Measurements from ENCODE around the gene SSU72.
"Not testable (repeated sequence)": the region's sequence is repeated elsewhere in the genome, so short reads cannot be mapped to it uniquely, and the experiment has no call there.

The SSU72 gene

GRCh38 chr1:1564268-1564667 lies 10.4 kb downstream of the SSU72 start:
- Histone ChIP-seq H3K27ac (ENCODE audit: low read depth, low read length) (no peak overlapping the region), H3K36me3 (ENCODE audit: insufficient read depth, low read length) (peaks cover 62% of the 10 kb centered on the region), H3K4me3 (ENCODE audit: low read length) (no peak overlapping the region), H3K4me1 (ENCODE audit: insufficient read depth, low read length) (0 out of 2 replicates have a peak, but pooled peaks cover 4% of the 10 kb centered on the region), H3K9ac (ENCODE audit: low read depth, low read length) (no peak overlapping the region), H3K27me3 (ENCODE audit: insufficient read depth, low read length) (no peaks in the 10 kb centered on the region), H3K9me3 (ENCODE audit: insufficient read depth, low read depth, low read length) (no peaks in the 10 kb centered on the region)
- WGBS = 96% methylated on average over 19 of the region's 19 CpGs

GRCh38 chr1:1563688-1564087 lies 11.0 kb downstream of the SSU72 start:
- H3K27me3 ChIP-seq (ENCODE audit: insufficient read depth, low read length) = no peaks in the 10 kb centered on the region
- no peak overlapping the region for H3K4me3 ChIP-seq (ENCODE audit: low read length)
- WGBS = 96% methylated on average over 12 of the region's 12 CpGs
- H3K9me3 ChIP-seq (ENCODE audit: insufficient read depth, low read depth, low read length) = no peaks in the 10 kb centered on the region
- no peak overlapping the region for H3K27ac ChIP-seq (ENCODE audit: low read depth, low read length)
- H3K36me3 ChIP-seq (ENCODE audit: insufficient read depth, low read length) = peaks cover 60% of the 10 kb centered on the region
- 0 out of 2 replicates have a peak, but pooled peaks cover 4% of the 10 kb centered on the region for H3K4me1 ChIP-seq (ENCODE audit: insufficient read depth, low read length)
- H3K9ac ChIP-seq (ENCODE audit: low read depth, low read length) = no peak overlapping the region

- Histone ChIP-seq H3K36me3 (ENCODE audit: insufficient read depth, low read length) (peaks cover 60% of the 10 kb centered on the region), H3K9me3 (ENCODE audit: insufficient read depth, low read depth, low read length) (no peaks in the 10 kb centered on the region), H3K27me3 (ENCODE audit: insufficient read depth, low read length) (no peaks in the 10 kb centered on the region), H3K4me3 (ENCODE audit: low read length) (no peak overlapping the region), H3K4me1 (ENCODE audit: insufficient read depth, low read length) (no peaks in the 10 kb centered on the region), H3K9ac (ENCODE audit: low read depth, low read length) (no peak overlapping the region), H3K27ac (ENCODE audit: low read depth, low read length) (no peak overlapping the region)
- WGBS = 96% methylated on average over 21 of the region's 21 CpGs
Observed at GRCh38 chr1:1562556-1563195, 12.0 kb downstream of the SSU72 start.

- no peak overlapping the region for H3K27ac ChIP-seq (ENCODE audit: low read depth, low read length)
- no peak overlapping the region for H3K4me3 ChIP-seq (ENCODE audit: low read length)
- H3K9ac ChIP-seq (ENCODE audit: low read depth, low read length) = no peak overlapping the region
- WGBS = 97% methylated on average over 15 of the region's 15 CpGs
- no peaks in the 10 kb centered on the region for H3K9me3 ChIP-seq (ENCODE audit: insufficient read depth, low read depth, low read length)
- no peaks in the 10 kb centered on the region for H3K4me1 ChIP-seq (ENCODE audit: insufficient read depth, low read length)
- H3K36me3 ChIP-seq (ENCODE audit: insufficient read depth, low read length) = peaks cover 60% of the 10 kb centered on the region
- H3K27me3 ChIP-seq (ENCODE audit: insufficient read depth, low read length) = no peaks in the 10 kb centered on the region
Observed at GRCh38 chr1:1561801-1562470, 12.7 kb downstream of the SSU72 start.

GRCh38 chr1:1560178-1560577 lies 14.5 kb downstream of the SSU72 start:
- Histone ChIP-seq H3K36me3 (ENCODE audit: insufficient read depth, low read length) (peaks cover 57% of the 10 kb centered on the region), H3K4me3 (ENCODE audit: low read length) (no peak overlapping the region), H3K27me3 (ENCODE audit: insufficient read depth, low read length) (no peaks in the 10 kb centered on the region), H3K27ac (ENCODE audit: low read depth, low read length) (no peak overlapping the region), H3K9me3 (ENCODE audit: insufficient read depth, low read depth, low read length) (no peaks in the 10 kb centered on the region), H3K4me1 (ENCODE audit: insufficient read depth, low read length) (no peaks in the 10 kb centered on the region), H3K9ac (ENCODE audit: low read depth, low read length) (no peak overlapping the region)
- WGBS = 95% methylated on average over 8 of the region's 9 CpGs

GRCh38 chr1:1559066-1559465 lies 15.6 kb downstream of the SSU72 start:
- H3K36me3 ChIP-seq (ENCODE audit: insufficient read depth, low read length) = peaks cover 50% of the 10 kb centered on the region

GRCh38 chr1:1558591-1558990 lies 16.1 kb downstream of the SSU72 start:
- no peak overlapping the region for H3K27ac ChIP-seq (ENCODE audit: low read depth, low read length)

More at GRCh38 chr1:1559066-1559465, 15.6 kb downstream of the SSU72 start:
- Histone ChIP-seq H3K9me3 (ENCODE audit: insufficient read depth, low read depth, low read length) (no peaks in the 10 kb centered on the region), H3K27ac (ENCODE audit: low read depth, low read length) (no peak overlapping the region), H3K27me3 (ENCODE audit: insufficient read depth, low read length) (no peaks in the 10 kb centered on the region), H3K9ac (ENCODE audit: low read depth, low read length) (no peak overlapping the region), H3K4me3 (ENCODE audit: low read length) (no peak overlapping the region), H3K4me1 (ENCODE audit: insufficient read depth, low read length) (no peaks in the 10 kb centered on the region)
- WGBS = 91% methylated on average over 17 of the region's 17 CpGs

GRCh38 chr1:1557688-1558087 lies 17.0 kb downstream of the SSU72 start:
- H3K27me3 ChIP-seq (ENCODE audit: insufficient read depth, low read length); H3K9ac ChIP-seq (ENCODE audit: low read depth, low read length); H3K4me3 ChIP-seq (ENCODE audit: low read length); H3K9me3 ChIP-seq (ENCODE audit: insufficient read depth, low read depth, low read length); H3K27ac ChIP-seq (ENCODE audit: low read depth, low read length); H3K4me1 ChIP-seq (ENCODE audit: insufficient read depth, low read length): not testable (repeated sequence)
- peaks cover 38% of the 10 kb centered on the region for H3K36me3 ChIP-seq (ENCODE audit: insufficient read depth, low read length)
- 95% methylated on average over 7 of the region's 7 CpGs for WGBS

More at GRCh38 chr1:1558591-1558990, 16.1 kb downstream of the SSU72 start:
- peaks cover 46% of the 10 kb centered on the region for H3K36me3 ChIP-seq (ENCODE audit: insufficient read depth, low read length)
- 91% methylated on average over 4 of the region's 4 CpGs for WGBS
- no peak overlapping the region for H3K4me3 ChIP-seq (ENCODE audit: low read length)
- H3K9me3 ChIP-seq (ENCODE audit: insufficient read depth, low read depth, low read length) = no peaks in the 10 kb centered on the region
- H3K4me1 ChIP-seq (ENCODE audit: insufficient read depth, low read length) = no peaks in the 10 kb centered on the region
- no peaks in the 10 kb centered on the region for H3K27me3 ChIP-seq (ENCODE audit: insufficient read depth, low read length)
- H3K9ac ChIP-seq (ENCODE audit: low read depth, low read length) = no peak overlapping the region

GRCh38 chr1:1556961-1557360 lies 17.7 kb downstream of the SSU72 start:
- H3K4me3 ChIP-seq (ENCODE audit: low read length); H3K4me1 ChIP-seq (ENCODE audit: insufficient read depth, low read length); H3K9ac ChIP-seq (ENCODE audit: low read depth, low read length); H3K27me3 ChIP-seq (ENCODE audit: insufficient read depth, low read length); H3K27ac ChIP-seq (ENCODE audit: low read depth, low read length); H3K9me3 ChIP-seq (ENCODE audit: insufficient read depth, low read depth, low read length): not testable (repeated sequence)
- WGBS = 97% methylated on average over 11 of the region's 11 CpGs
- peaks cover 34% of the 10 kb centered on the region for H3K36me3 ChIP-seq (ENCODE audit: insufficient read depth, low read length)

- Histone ChIP-seq H3K9ac (ENCODE audit: low read depth, low read length) (no peak overlapping the region), H3K27ac (ENCODE audit: low read depth, low read length) (no peak overlapping the region), H3K36me3 (ENCODE audit: insufficient read depth, low read length) (peaks cover 30% of the 10 kb centered on the region), H3K4me3 (ENCODE audit: low read length) (no peak overlapping the region), H3K9me3 (ENCODE audit: insufficient read depth, low read depth, low read length) (no peaks in the 10 kb centered on the region), H3K4me1 (ENCODE audit: insufficient read depth, low read length) (no peaks in the 10 kb centered on the region), H3K27me3 (ENCODE audit: insufficient read depth, low read length) (no peaks in the 10 kb centered on the region)
- 97% methylated on average over 6 of the region's 6 CpGs for WGBS
Observed at GRCh38 chr1:1556505-1556904, 18.2 kb downstream of the SSU72 start.

GRCh38 chr1:1554926-1555915 lies 19.4 kb downstream of the SSU72 start:
- H3K4me3 ChIP-seq (ENCODE audit: low read length) = no peak overlapping the region
- no peaks in the 10 kb centered on the region for H3K9me3 ChIP-seq (ENCODE audit: insufficient read depth, low read depth, low read length)
- H3K9ac ChIP-seq (ENCODE audit: low read depth, low read length) = no peak overlapping the region
- no peaks in the 10 kb centered on the region for H3K27me3 ChIP-seq (ENCODE audit: insufficient read depth, low read length)
- H3K36me3 ChIP-seq (ENCODE audit: insufficient read depth, low read length) = peaks cover 17% of the 10 kb centered on the region
- no peak overlapping the region for H3K27ac ChIP-seq (ENCODE audit: low read depth, low read length)
- WGBS = 92% methylated on average over 31 of the region's 31 CpGs
- H3K4me1 ChIP-seq (ENCODE audit: insufficient read depth, low read length) = no peaks in the 10 kb centered on the region
